Testis (tissue), 3 donors: ENCODE measurements around the gene DNA2. TPM values are rescaled to one million over a fixed set of nuclear protein-coding genes. Genes with fewer than 3 reads are reported as not detected.
"Not testable (repeated sequence)": the region's sequence is repeated elsewhere in the genome, so short reads cannot be mapped to it uniquely, and the experiment has no call there.

Experiments
- DNase-seq: peaks from one replicate; pipeline ENCODE4 v3.0.0-alpha.2; 2019
- H3K27ac ChIP-seq, 2 donors: fragments of 200-600 bp; sonication (generic); one replicate each; pipeline ENCODE4 v1.5.1; 2019
- H3K27me3 ChIP-seq: fragments of 200-600 bp; sonication (generic); one replicate; pipeline ENCODE4 v1.5.1; 2019
- H3K36me3 ChIP-seq: fragments of 200-600 bp; sonication (generic); one replicate; pipeline ENCODE4 v1.5.1; 2017; ENCODE audit warnings: low read depth; ENCODE audit errors: missing control alignments
- H3K4me1 ChIP-seq: fragments of 200-600 bp; sonication (generic); one replicate; pipeline ENCODE4 v1.5.1; 2019
- H3K4me3 ChIP-seq, 2 donors: fragments of 200-600 bp; sonication (generic); one replicate each; pipeline ENCODE4 v1.5.1; 2017 to 2019
- H3K9me3 ChIP-seq: fragments of 200-600 bp; sonication (generic); one replicate; pipeline ENCODE4 v1.5.1; 2017
- POLR2A ChIP-seq: fragments of 450-650 bp; IDR thresholded peaks from one replicate; pipeline ENCODE4 v1.6.1; 2017; ENCODE audit warnings: antibody characterized with exemption, mild to moderate bottlenecking, moderate library complexity
- WGBS, 2 donors: methylation state at CpG; one replicate each; pipeline ENCODE4 v1.1.5; 2018; 5-methylcytosine and 5-hydroxymethylcytosine counted together
- intact Hi-C: fragments of 100-400 bp; cut with DNase I; formaldehyde crosslinking; loops from one replicate; pipeline ENCODE4 v1.15.1; 2023; ENCODE audit warnings: low total_unique reads
- polyA plus RNA-seq: library from polyadenylated mRNA; stranded (reverse); fragments of 350-450 nt; fragmentation: Illumina TruSeq; extraction: RNeasy Lipid Tissue Mini Kit (QIAGEN cat#74804); gene quantifications from one replicate; pipeline ENCODE4 v1.2.3, GENCODE V29; 2014; ENCODE audit warnings: low read depth, low replicate concordance; ENCODE audit not compliant: insufficient read depth
- total RNA-seq, 2 donors: library from RNA; depleted of rRNA; stranded (reverse); fragments of >200 nt; gene quantifications; one replicate each; pipeline ENCODE4 v1.2.3, GENCODE V29; 2016
- TF ChIP-seq, protein P1 (sequence below), 3 experiments: fragments of 450-650 bp in 2 of 3; fragments of 200-600 bp in 1 of 3; sonication (generic) in 1 of 3; IDR thresholded peaks; one replicate each; pipeline ENCODE4 v1.5.1; 2016 to 2019; ENCODE audit warnings: antibody characterized with exemption in 3 of 3, mild to moderate bottlenecking in 2 of 3, moderate library complexity in 1 of 3

The DNA2 gene
- total and polyA plus RNA-seq, 3 donors from 2014 or later, result 5.9 to 7.6 (median 5.9) TPM

DNA sequence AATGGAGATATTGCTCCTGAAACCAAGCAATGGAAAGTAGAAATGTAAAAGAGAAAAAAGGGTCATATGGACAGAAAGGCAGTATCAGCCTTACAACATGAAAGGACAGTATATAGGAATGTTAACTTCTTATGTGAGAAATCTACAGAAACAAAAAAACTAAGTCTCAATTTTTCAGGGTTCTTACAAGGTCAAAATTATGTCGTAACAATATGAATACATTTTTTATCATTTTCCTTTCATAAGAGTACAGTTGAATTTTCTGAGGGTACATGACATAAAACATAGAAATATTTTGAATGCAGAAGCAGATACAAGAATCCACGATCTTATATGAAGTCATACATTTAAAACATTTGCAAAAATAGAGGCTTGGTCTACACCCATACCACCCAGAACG lies 10.7 kb downstream of the DNA2 start:
- Histone ChIP-seq H3K9me3 (no peaks in the 10 kb centered on the region), H3K27me3 (no peaks in the 10 kb centered on the region), H3K36me3 (no peaks in the 10 kb centered on the region), H3K27ac (no peak overlapping the region), H3K4me3 (no peak overlapping the region), H3K4me1 (no peaks in the 10 kb centered on the region)
- intact Hi-C loops, result no loop called here
- TF ChIP-seq, protein P1, sequence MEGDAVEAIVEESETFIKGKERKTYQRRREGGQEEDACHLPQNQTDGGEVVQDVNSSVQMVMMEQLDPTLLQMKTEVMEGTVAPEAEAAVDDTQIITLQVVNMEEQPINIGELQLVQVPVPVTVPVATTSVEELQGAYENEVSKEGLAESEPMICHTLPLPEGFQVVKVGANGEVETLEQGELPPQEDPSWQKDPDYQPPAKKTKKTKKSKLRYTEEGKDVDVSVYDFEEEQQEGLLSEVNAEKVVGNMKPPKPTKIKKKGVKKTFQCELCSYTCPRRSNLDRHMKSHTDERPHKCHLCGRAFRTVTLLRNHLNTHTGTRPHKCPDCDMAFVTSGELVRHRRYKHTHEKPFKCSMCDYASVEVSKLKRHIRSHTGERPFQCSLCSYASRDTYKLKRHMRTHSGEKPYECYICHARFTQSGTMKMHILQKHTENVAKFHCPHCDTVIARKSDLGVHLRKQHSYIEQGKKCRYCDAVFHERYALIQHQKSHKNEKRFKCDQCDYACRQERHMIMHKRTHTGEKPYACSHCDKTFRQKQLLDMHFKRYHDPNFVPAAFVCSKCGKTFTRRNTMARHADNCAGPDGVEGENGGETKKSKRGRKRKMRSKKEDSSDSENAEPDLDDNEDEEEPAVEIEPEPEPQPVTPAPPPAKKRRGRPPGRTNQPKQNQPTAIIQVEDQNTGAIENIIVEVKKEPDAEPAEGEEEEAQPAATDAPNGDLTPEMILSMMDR (IDR thresholded peaks at IDR 0.05), result no peak
- TF ChIP-seq POLR2A, result no peak
- 83 to 91% methylated on average over 3 of the region's 3 CpGs for WGBS, 2 donors
- DNase-seq, result no peak

DNA sequence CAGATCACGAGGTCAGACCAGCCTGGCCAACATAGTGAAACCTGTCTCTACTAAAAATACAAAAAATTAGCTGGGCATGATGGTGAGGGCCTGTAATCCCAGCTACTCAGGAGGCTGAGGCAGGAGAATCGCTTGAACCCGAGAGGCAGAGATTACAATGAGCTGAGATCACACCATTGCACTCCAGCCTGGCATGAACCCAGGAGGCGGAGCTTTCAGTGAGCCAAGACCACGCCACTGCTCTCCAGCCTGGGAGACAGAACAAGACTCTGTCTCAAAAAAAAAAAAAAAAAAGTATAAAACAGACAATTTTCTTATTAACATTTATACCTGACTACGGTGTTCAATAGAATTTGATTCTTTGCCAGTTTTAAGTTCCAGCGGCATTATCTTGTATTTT lies 22.1 kb downstream of the DNA2 start:
- H3K4me3 ChIP-seq, intact Hi-C loops: not testable (repeated sequence)
- DNase-seq, result peak; percentile 29

DNA sequence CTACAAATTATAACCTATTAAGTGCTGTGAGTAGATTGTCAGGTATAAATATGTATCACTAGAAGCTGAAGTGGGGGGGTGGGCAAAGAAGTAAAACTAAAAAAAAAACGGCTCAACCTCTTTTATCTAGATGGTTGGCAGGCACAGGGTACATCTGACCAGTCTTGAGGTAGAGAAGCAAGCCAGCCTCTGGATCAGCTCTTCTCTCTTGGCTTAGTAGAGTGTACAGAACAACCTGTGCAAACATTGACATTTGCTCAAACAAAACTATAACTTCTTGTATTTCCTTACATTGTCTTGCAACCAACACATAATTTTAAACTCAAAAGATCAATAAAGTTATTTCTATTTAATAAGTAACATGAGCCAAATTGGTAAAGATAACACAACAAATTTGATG lies 25.6 kb downstream of the DNA2 start:
- intact Hi-C loops, result no loop called here
- TF ChIP-seq, protein P1 (IDR thresholded peaks at IDR 0.05), result no peak
- TF ChIP-seq POLR2A, result no peak

More for the DNA sequence above, 22.1 kb downstream of the DNA2 start:
- H3K4me1 ChIP-seq, H3K9me3 ChIP-seq, H3K36me3 ChIP-seq, H3K27me3 ChIP-seq, H3K27ac ChIP-seq: not testable (repeated sequence)
- 80 to 81% methylated on average over 7 of the region's 7 CpGs for WGBS, 2 donors

DNA sequence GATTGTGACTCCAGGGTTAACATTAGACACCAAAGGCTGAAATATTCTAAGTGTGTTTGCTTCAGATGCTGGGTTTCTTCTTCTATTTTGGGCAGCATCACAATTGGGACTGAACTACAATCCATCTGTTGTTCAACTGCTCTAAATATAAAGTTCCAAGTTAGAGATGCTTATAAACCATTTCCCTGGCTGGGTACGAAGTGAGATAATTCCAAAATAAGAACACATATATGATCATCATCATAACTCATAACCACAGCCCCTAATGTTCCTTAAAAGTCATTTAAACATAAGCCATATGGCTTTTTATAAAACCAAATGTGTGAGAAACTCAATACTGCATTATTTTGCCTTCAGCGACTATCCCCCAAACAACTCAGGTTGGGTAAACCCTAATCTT lies 28.8 kb downstream of the DNA2 start:
- intact Hi-C loops, result no loop called here
- no peaks in the 10 kb centered on the region for H3K4me1 ChIP-seq
- no peak overlapping the region for H3K27ac ChIP-seq
- no peak for DNase-seq
- H3K27me3 ChIP-seq, result no peaks in the 10 kb centered on the region
- H3K4me3 ChIP-seq, result no peak overlapping the region
- TF ChIP-seq, protein P1 (IDR thresholded peaks at IDR 0.05), result no peak
- no peak for TF ChIP-seq POLR2A
- no peaks in the 10 kb centered on the region for H3K36me3 ChIP-seq
- H3K9me3 ChIP-seq, result no peaks in the 10 kb centered on the region
- WGBS, 2 donors, result 94 to 95% methylated on average over 2 of the region's 2 CpGs

More for the DNA sequence above, 25.6 kb downstream of the DNA2 start:
- no peak overlapping the region for H3K4me3 ChIP-seq
- no peaks in the 10 kb centered on the region for H3K4me1 ChIP-seq
- DNase-seq, result no peak
- H3K27me3 ChIP-seq, result no peaks in the 10 kb centered on the region
- H3K27ac ChIP-seq, result no peak overlapping the region
- no peaks in the 10 kb centered on the region for H3K36me3 ChIP-seq
- H3K9me3 ChIP-seq, result no peaks in the 10 kb centered on the region
- WGBS, 2 donors, result 82% methylated on average over 1 of the region's 1 CpG

DNA sequence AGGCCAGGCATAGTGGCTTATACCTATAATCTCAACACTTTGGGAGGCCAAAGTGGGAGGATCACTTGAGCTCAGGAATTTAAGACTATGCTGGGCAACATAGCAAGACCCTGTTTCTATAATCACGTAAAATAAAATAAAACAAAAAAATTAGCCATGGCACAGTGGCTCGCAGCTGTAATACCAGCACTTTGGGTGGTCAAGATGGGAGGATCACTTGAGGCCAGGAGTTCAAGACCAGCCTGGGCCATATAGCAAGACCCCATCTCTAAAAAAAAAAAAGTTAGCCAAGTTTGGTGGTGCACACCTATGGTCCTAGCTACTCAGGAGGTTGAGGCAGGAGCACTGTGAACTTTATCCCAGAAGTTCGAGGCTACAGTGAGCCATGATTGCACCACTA lies 30.9 kb downstream of the DNA2 start:
- TF ChIP-seq, protein P1 (IDR thresholded peaks at IDR 0.05), result no peak
- H3K9me3 ChIP-seq, result no peaks in the 10 kb centered on the region
- H3K27me3 ChIP-seq, result no peaks in the 10 kb centered on the region
- WGBS, 2 donors, result 92 to 96% methylated on average over 3 of the region's 3 CpGs
- no peak overlapping the region for H3K27ac ChIP-seq
- DNase-seq, result no peak
- intact Hi-C loops, result no loop called here
- H3K4me1 ChIP-seq, result no peaks in the 10 kb centered on the region
- H3K36me3 ChIP-seq, result no peaks in the 10 kb centered on the region
- H3K4me3 ChIP-seq, result no peak overlapping the region
